HEK293 (cell line): ENCODE data around the gene DNMBP.

ENCODE experiments used
- EGR2 ChIP-seq: fragments of 450-650 bp; formaldehyde crosslinking; IDR thresholded peaks from 2 replicates; pipeline ENCODE4 v1.5.1; 2016; ENCODE audit warnings: low read depth, missing biosample characterization, missing genetic modification characterization
- HOXA7 ChIP-seq: sonication (generic); formaldehyde crosslinking; IDR thresholded peaks from 2 replicates; pipeline ENCODE4 v1.8.1; 2022; ENCODE audit warnings: missing genetic modification reagents, borderline replicate concordance
- HOXC10 ChIP-seq: sonication (generic); formaldehyde crosslinking; IDR thresholded peaks from 2 replicates; pipeline ENCODE4 v1.8.1; 2023; ENCODE audit warnings: mild to moderate bottlenecking, missing genetic modification reagents
- KLF1 ChIP-seq: fragments of 450-650 bp; formaldehyde crosslinking; IDR thresholded peaks from 2 replicates; pipeline ENCODE4 v1.5.1; 2016; ENCODE audit warnings: missing biosample characterization, missing genetic modification characterization
- PBX3 ChIP-seq: sonication (generic); formaldehyde crosslinking; IDR thresholded peaks from 2 replicates; pipeline ENCODE4 v1.8.1; 2022; ENCODE audit warnings: mild to moderate bottlenecking, moderate library complexity, missing genetic modification reagents
- PRDM1 ChIP-seq: fragments of 450-650 bp; formaldehyde crosslinking; IDR thresholded peaks from 2 replicates; pipeline ENCODE4; 2016; ENCODE audit warnings: missing biosample characterization, missing genetic modification characterization
- SETDB1 ChIP-seq: IDR thresholded peaks from one replicate; pipeline ENCODE4 v1.6.1; 2017; ENCODE audit warnings: mild to moderate bottlenecking, low read length, moderate library complexity, mixed read lengths; ENCODE audit not compliant: insufficient read length
- SP3 ChIP-seq: fragments of 450-650 bp; formaldehyde crosslinking; IDR thresholded peaks from 2 replicates; pipeline ENCODE4 v1.5.1; 2016; ENCODE audit warnings: missing biosample characterization, missing genetic modification characterization
- ZNF169 ChIP-seq: fragments of 450-650 bp; formaldehyde crosslinking; IDR thresholded peaks from 2 replicates; pipeline ENCODE4 v1.5.1; 2016; ENCODE audit warnings: missing biosample characterization, missing genetic modification characterization
- ZNF174 ChIP-seq: fragments of 450-650 bp; formaldehyde crosslinking; IDR thresholded peaks from 2 replicates; pipeline ENCODE4 v1.5.0; 2017; ENCODE audit warnings: missing biosample characterization, mild to moderate bottlenecking, missing genetic modification characterization
- ZNF19 ChIP-seq: fragments of 450-650 bp; formaldehyde crosslinking; IDR thresholded peaks from 2 replicates; pipeline ENCODE4; 2016; ENCODE audit warnings: missing biosample characterization, missing genetic modification characterization, low read depth
- ZNF266 ChIP-seq: fragments of 450-650 bp; formaldehyde crosslinking; IDR thresholded peaks from 2 replicates; pipeline ENCODE4 v1.5.1; 2016; ENCODE audit warnings: missing biosample characterization, missing genetic modification characterization, low read depth
- ZNF449 ChIP-seq: fragments of 450-650 bp; formaldehyde crosslinking; IDR thresholded peaks from 2 replicates; pipeline ENCODE4 v1.5.1; 2017; ENCODE audit warnings: missing biosample characterization, mild to moderate bottlenecking, missing genetic modification characterization, moderate library complexity
- ZNF48 ChIP-seq: fragments of 450-650 bp; formaldehyde crosslinking; IDR thresholded peaks from 2 replicates; pipeline ENCODE4 v1.5.1; 2016; ENCODE audit warnings: missing biosample characterization, missing genetic modification characterization
- ZNF626 ChIP-seq: fragments of 450-650 bp; sonication (Bioruptor Pico); formaldehyde crosslinking; IDR thresholded peaks from 2 replicates; pipeline ENCODE4 v1.5.1; 2018; ENCODE audit warnings: missing biosample characterization, missing genetic modification characterization, inconsistent platforms
- ZNF658 ChIP-seq: fragments of 450-650 bp; formaldehyde crosslinking; IDR thresholded peaks from 2 replicates; pipeline ENCODE4; 2016; ENCODE audit warnings: missing biosample characterization, missing genetic modification characterization
- TF ChIP-seq, protein P1 (sequence below): fragments of 450-650 bp; formaldehyde crosslinking; IDR thresholded peaks from 2 replicates; pipeline ENCODE4 v1.5.1; 2016; ENCODE audit warnings: missing biosample characterization, missing genetic modification characterization, borderline replicate concordance
- TF ChIP-seq, protein P2 (sequence below): fragments of 450-650 bp; formaldehyde crosslinking; IDR thresholded peaks from 2 replicates; pipeline ENCODE4 v1.5.0; 2017; ENCODE audit warnings: missing biosample characterization, missing genetic modification characterization, borderline replicate concordance
- TF ChIP-seq, protein P3 (sequence below): fragments of 450-650 bp; formaldehyde crosslinking; IDR thresholded peaks from 2 replicates; pipeline ENCODE4 v1.5.1; 2016; ENCODE audit warnings: missing biosample characterization, missing genetic modification characterization
- TF ChIP-seq, protein P4 (sequence below): fragments of 450-650 bp; formaldehyde crosslinking; IDR thresholded peaks from 2 replicates; pipeline ENCODE4 v1.5.1; 2017; ENCODE audit warnings: missing biosample characterization, missing genetic modification characterization

Gene DNMBP

GRCh38 chr10:99976886-99977665, 32.7 kb downstream of the DNMBP start (continued):
- TF ChIP-seq, protein P1, sequence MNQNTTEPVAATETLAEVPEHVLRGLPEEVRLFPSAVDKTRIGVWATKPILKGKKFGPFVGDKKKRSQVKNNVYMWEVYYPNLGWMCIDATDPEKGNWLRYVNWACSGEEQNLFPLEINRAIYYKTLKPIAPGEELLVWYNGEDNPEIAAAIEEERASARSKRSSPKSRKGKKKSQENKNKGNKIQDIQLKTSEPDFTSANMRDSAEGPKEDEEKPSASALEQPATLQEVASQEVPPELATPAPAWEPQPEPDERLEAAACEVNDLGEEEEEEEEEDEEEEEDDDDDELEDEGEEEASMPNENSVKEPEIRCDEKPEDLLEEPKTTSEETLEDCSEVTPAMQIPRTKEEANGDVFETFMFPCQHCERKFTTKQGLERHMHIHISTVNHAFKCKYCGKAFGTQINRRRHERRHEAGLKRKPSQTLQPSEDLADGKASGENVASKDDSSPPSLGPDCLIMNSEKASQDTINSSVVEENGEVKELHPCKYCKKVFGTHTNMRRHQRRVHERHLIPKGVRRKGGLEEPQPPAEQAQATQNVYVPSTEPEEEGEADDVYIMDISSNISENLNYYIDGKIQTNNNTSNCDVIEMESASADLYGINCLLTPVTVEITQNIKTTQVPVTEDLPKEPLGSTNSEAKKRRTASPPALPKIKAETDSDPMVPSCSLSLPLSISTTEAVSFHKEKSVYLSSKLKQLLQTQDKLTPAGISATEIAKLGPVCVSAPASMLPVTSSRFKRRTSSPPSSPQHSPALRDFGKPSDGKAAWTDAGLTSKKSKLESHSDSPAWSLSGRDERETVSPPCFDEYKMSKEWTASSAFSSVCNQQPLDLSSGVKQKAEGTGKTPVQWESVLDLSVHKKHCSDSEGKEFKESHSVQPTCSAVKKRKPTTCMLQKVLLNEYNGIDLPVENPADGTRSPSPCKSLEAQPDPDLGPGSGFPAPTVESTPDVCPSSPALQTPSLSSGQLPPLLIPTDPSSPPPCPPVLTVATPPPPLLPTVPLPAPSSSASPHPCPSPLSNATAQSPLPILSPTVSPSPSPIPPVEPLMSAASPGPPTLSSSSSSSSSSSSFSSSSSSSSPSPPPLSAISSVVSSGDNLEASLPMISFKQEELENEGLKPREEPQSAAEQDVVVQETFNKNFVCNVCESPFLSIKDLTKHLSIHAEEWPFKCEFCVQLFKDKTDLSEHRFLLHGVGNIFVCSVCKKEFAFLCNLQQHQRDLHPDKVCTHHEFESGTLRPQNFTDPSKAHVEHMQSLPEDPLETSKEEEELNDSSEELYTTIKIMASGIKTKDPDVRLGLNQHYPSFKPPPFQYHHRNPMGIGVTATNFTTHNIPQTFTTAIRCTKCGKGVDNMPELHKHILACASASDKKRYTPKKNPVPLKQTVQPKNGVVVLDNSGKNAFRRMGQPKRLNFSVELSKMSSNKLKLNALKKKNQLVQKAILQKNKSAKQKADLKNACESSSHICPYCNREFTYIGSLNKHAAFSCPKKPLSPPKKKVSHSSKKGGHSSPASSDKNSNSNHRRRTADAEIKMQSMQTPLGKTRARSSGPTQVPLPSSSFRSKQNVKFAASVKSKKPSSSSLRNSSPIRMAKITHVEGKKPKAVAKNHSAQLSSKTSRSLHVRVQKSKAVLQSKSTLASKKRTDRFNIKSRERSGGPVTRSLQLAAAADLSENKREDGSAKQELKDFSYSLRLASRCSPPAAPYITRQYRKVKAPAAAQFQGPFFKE (tag by site-specific recombination): no peak
- TF ChIP-seq, protein P2, sequence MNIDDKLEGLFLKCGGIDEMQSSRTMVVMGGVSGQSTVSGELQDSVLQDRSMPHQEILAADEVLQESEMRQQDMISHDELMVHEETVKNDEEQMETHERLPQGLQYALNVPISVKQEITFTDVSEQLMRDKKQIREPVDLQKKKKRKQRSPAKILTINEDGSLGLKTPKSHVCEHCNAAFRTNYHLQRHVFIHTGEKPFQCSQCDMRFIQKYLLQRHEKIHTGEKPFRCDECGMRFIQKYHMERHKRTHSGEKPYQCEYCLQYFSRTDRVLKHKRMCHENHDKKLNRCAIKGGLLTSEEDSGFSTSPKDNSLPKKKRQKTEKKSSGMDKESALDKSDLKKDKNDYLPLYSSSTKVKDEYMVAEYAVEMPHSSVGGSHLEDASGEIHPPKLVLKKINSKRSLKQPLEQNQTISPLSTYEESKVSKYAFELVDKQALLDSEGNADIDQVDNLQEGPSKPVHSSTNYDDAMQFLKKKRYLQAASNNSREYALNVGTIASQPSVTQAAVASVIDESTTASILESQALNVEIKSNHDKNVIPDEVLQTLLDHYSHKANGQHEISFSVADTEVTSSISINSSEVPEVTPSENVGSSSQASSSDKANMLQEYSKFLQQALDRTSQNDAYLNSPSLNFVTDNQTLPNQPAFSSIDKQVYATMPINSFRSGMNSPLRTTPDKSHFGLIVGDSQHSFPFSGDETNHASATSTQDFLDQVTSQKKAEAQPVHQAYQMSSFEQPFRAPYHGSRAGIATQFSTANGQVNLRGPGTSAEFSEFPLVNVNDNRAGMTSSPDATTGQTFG (tag by site-specific recombination): no peak
- TF ChIP-seq HOXA7 (CRISPR knock-in tag): no peak
- TF ChIP-seq PRDM1 (tag by site-specific recombination): peak; percentile 27; the same call in 1 of the 2 replicates
- no peak for TF ChIP-seq KLF1 (tag by site-specific recombination)
- no peak for TF ChIP-seq SETDB1
- no peak for TF ChIP-seq ZNF658 (tag by site-specific recombination)
- no peak for TF ChIP-seq PBX3 (CRISPR knock-in tag)
- no peak for TF ChIP-seq ZNF174 (tag by site-specific recombination)
- no peak for TF ChIP-seq ZNF48 (tag by site-specific recombination)
- no peak for TF ChIP-seq ZNF266 (tag by site-specific recombination)
- TF ChIP-seq ZNF19 (tag by site-specific recombination): no peak
- no peak for TF ChIP-seq HOXC10 (CRISPR knock-in tag)
- no peak for TF ChIP-seq EGR2 (tag by site-specific recombination)
- TF ChIP-seq ZNF169 (tag by site-specific recombination): no peak
- TF ChIP-seq ZNF626 (tag by site-specific recombination): no peak
- no peak for TF ChIP-seq ZNF449 (tag by site-specific recombination)
- TF ChIP-seq, protein P3, sequence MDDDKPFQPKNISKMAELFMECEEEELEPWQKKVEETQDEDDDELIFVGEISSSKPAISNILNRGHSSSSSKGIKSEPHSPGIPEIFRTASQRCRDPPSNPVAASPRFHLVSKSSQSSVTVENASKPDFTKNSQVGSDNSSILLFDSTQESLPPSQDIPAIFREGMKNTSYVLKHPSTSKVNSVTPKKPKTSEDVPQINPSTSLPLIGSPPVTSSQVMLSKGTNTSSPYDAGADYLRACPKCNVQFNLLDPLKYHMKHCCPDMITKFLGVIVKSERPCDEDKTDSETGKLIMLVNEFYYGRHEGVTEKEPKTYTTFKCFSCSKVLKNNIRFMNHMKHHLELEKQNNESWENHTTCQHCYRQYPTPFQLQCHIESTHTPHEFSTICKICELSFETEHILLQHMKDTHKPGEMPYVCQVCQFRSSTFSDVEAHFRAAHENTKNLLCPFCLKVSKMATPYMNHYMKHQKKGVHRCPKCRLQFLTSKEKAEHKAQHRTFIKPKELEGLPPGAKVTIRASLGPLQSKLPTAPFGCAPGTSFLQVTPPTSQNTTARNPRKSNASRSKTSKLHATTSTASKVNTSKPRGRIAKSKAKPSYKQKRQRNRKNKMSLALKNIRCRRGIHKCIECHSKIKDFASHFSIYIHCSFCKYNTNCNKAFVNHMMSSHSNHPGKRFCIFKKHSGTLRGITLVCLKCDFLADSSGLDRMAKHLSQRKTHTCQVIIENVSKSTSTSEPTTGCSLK (tag by site-specific recombination): no peak
- TF ChIP-seq, protein P4, sequence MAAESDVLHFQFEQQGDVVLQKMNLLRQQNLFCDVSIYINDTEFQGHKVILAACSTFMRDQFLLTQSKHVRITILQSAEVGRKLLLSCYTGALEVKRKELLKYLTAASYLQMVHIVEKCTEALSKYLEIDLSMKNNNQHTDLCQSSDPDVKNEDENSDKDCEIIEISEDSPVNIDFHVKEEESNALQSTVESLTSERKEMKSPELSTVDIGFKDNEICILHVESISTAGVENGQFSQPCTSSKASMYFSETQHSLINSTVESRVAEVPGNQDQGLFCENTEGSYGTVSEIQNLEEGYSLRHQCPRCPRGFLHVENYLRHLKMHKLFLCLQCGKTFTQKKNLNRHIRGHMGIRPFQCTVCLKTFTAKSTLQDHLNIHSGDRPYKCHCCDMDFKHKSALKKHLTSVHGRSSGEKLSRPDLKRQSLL (tag by site-specific recombination): no peak
- TF ChIP-seq SP3: no peak
